A673 (cell line): ENCODE results near the gene ANKRD27.

Experiments
- CTCF ChIP-seq: fragments of 300-800, 200-600 bp; sonication (generic); conservative IDR thresholded peaks from 2 replicates; pipeline ENCODE4 v1.5.1; 2017; ENCODE audit warnings: low read depth, mild to moderate bottlenecking, antibody characterized with exemption, low read length, moderate library complexity, mixed read lengths
- EZH2 ChIP-seq: fragments of 200-600 bp; sonication (generic); IDR thresholded peaks from 2 replicates; pipeline ENCODE4 v1.6.1; 2017; ENCODE audit warnings: borderline replicate concordance, low read depth, mild to moderate bottlenecking, mixed read lengths, antibody characterized with exemption, low read length; ENCODE audit not compliant: poor library complexity, severe bottlenecking

- no peak for TF ChIP-seq CTCF
- no peak for TF ChIP-seq EZH2
These were observed 116.3 kb downstream of the ANKRD27 start for GRCh38 chr19:32558607-32559228.
